Measurements from ENCODE around the gene CCL27. TPM values are rescaled to one million over a fixed set of nuclear protein-coding genes. Genes with fewer than 3 reads are reported as not detected.

Gene CCL27
- total RNA-seq, 4 donors from 2014 or later = 45.1 TPM; not detected in 3

DNA sequence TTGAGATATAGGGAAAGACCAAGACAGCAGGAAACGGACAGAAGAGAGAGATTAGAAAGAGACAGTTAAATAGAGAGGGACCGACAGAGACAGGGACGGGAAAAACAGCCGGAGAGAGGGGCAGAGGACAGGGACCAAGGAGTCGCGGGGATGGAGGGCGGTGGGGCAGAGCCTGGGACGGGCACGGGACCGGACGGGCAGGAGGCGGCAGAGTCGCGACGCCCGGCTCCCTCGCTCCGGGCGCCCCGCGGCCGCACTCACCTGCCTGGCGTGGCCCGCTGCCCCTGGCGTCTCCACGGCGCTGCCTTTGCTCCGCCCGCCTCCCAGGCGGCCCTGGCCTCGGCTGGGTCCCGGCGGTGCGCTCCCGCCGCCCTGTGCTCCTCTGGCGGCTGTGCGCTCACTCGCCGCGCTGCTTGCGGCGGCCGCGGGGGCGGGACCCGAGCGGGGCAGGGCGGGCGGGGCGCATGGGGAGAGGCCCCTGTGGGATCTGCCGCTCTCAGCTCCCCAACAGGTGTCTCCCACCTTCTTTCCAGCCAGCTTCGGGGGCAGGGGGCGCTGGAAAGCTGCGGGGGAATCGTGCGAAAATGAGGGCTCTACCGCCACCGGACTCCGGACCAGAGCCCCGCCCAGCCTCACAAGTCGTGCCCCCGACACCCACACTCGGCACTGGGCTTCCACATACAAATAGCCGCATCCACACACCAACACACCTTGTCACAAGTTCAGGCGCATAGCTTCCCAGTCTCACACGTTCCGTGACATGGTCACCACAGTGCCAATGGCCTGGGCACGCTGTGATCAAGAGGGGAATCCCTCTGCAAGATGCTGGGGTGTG is 33.6 kb downstream of the CCL27 start, which contains the start of gene ARID3C:
Gene ARID3C, minus strand, starts transcription at position 411 of the 835 bp plus-strand sequence. CDS start 1,052 bp downstream, outside the sequence.
- 2 to 3% methylated on average over 34 to 51 of the region's 69 CpGs for WGBS, 2 donors
- Histone ChIP-seq H3K4me1 (peaks cover 0 to 50% (median 16%) of the 10 kb centered on the region in 4 donors), H3K36me3 (no peaks in the 10 kb centered on the region), H3K9me3 (no peaks in the 10 kb centered on the region), H3K27ac (peak within 1 kb of the TSS in 1 of 4 donors; percentile 8), H3K27me3 (peaks cover 2 to 65% of the 10 kb centered on the region in 2 donors), H3K4me3 (peak within 1 kb of the TSS; percentile 12 to 53 (median 34))
- TF ChIP-seq EP300 (IDR thresholded peaks at IDR 0.05) (no peak), CTCF (IDR thresholded peaks at IDR 0.05) (peak in 1 of 5 experiments; percentile 4)
- DNase-seq (ENCODE audit: low spot score in 2 of 2) = no peak

- peaks cover 2 to 74% of the 10 kb centered on the region in 2 donors for H3K27me3 ChIP-seq
- no peaks in the 10 kb centered on the region for H3K9me3 ChIP-seq
- TF ChIP-seq CTCF (IDR thresholded peaks at IDR 0.05) (no peak), POLR2A (IDR thresholded peaks at IDR 0.05) (no peak), EP300 (IDR thresholded peaks at IDR 0.05) (no peak)
- no peaks in the 10 kb centered on the region for H3K36me3 ChIP-seq
- H3K4me3 ChIP-seq = peak overlapping the region in 3 of 4 donors; percentile 1 to 53 (median 33)
- WGBS, 2 donors = 42% methylated on average over 20 of the region's 20 CpGs
- peaks cover 0 to 53% (median 19%) of the 10 kb centered on the region in 4 donors for H3K4me1 ChIP-seq
- no peak overlapping the region for H3K27ac ChIP-seq
- no peak for DNase-seq (ENCODE audit: low spot score in 2 of 2)
Observed at GRCh38 chr9:34627716-34628655, 34.5 kb downstream of the CCL27 start.

DNA sequence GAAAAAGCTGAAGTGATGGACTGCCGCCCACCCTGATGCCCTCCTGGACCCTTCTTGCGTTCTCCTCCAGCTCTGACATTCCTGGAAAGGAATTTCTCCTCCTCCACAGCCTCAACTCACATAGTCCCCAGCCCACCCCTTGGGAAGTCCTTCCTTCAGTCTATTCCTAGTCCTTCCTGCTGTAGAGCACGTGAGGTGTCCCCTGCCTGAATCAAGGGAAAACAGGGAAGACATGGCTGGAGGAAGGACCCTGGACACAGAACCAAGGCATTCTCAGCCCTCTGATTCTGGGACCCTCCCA is 37.3 kb downstream of the CCL27 start:
- Histone ChIP-seq H3K9me3 (no peaks in the 10 kb centered on the region), H3K36me3 (no peaks in the 10 kb centered on the region), H3K27me3 (peaks cover 2 to 86% of the 10 kb centered on the region in 2 donors), H3K4me1 (peaks cover 0 to 52% (median 19%) of the 10 kb centered on the region in 4 donors), H3K27ac (no peak overlapping the region), H3K4me3 (no peak overlapping the region)
- TF ChIP-seq CTCF (IDR thresholded peaks at IDR 0.05) = no peak
- DNase-seq (ENCODE audit: low spot score in 2 of 2) = no peak
- 55 to 67% methylated on average over 3 of the region's 3 CpGs for WGBS, 2 donors

DNA sequence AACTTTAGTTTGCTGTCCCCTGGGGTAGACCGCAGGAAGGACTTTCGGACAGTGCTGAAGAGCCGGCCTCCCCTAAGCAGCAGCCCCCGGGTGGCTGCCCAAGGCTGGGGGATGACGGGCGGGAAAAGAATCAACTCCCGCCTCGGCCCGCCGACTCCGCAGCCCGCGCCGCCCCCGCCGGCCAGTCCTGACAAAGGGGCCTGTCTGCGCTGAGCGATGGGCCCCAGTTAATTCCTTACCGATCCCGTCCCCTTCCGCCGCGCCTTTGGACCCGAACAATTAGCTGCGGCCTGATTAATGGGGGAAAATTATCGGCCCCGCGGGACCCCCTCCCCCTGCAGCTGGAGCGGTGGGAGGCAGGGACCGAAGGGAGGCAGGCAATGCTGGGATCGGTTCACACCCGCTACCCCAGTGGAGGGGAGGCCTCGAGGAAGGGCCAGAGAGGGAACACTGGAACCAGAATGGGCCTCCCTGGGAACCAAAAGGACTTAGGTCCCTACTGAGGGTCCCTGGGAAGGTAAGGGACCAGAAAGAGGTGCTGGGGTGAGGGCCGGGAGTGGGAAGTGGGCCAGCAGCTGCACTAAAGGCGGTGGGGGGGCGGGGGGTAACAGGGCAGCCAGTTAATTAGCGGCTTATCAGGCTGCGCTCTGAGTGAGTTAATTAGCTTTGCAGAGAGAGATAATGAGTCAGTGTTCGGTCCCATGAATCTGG is 37.8 kb downstream of the CCL27 start:
- H3K27ac ChIP-seq = peak overlapping the region in 1 of 4 donors; percentile 13
- no peak for DNase-seq (ENCODE audit: low spot score in 2 of 2)
- H3K4me3 ChIP-seq = no peak overlapping the region
- H3K9me3 ChIP-seq = no peaks in the 10 kb centered on the region
- no peaks in the 10 kb centered on the region for H3K36me3 ChIP-seq
- TF ChIP-seq CTCF (IDR thresholded peaks at IDR 0.05) (no peak), POLR2A (IDR thresholded peaks at IDR 0.05) (no peak), EP300 (IDR thresholded peaks at IDR 0.05) (no peak)
- 17 to 27% methylated on average over 17 to 39 of the region's 39 CpGs for WGBS, 2 donors
- peaks cover 2 to 81% of the 10 kb centered on the region in 2 donors for H3K27me3 ChIP-seq
- peaks cover 0 to 51% (median 23%) of the 10 kb centered on the region in 4 donors for H3K4me1 ChIP-seq

Data from tibial nerve (tissue), 4 donors.